Transverse colon (tissue), 4 donors: Measurements from ENCODE around the gene MCCD1.
"Not testable (repeated sequence)": the region's sequence is repeated elsewhere in the genome, so short reads cannot be mapped to it uniquely, and the experiment has no call there.

Experiments used
- POLR2A ChIP-seq: fragments of 450-650 bp; IDR thresholded peaks from one replicate; pipeline ENCODE4 v1.6.1; 2016; ENCODE audit warnings: antibody characterized with exemption, mild to moderate bottlenecking, moderate library complexity
- POLR2AphosphoS5 ChIP-seq, 3 donors: sonication (generic); formaldehyde crosslinking; IDR thresholded peaks; one replicate each; pipeline ENCODE4 v1.6.1; 2016; ENCODE audit warnings: antibody characterized with exemption in 3 of 3
- TF ChIP-seq, protein P1 (sequence below), 5 experiments: fragments of 200-600 bp in 3 of 5; fragments of 450-650 bp in 2 of 5; sonication (generic) in 3 of 5; IDR thresholded peaks; 1 replicate in 2 of 5; 2 replicates in 3 of 5; pipeline ENCODE4 v1.5.1; 2016 to 2017; ENCODE audit warnings: antibody characterized with exemption in 5 of 5, inconsistent platforms in 3 of 5, mild to moderate bottlenecking in 2 of 5, moderate library complexity in 1 of 5

DNA sequence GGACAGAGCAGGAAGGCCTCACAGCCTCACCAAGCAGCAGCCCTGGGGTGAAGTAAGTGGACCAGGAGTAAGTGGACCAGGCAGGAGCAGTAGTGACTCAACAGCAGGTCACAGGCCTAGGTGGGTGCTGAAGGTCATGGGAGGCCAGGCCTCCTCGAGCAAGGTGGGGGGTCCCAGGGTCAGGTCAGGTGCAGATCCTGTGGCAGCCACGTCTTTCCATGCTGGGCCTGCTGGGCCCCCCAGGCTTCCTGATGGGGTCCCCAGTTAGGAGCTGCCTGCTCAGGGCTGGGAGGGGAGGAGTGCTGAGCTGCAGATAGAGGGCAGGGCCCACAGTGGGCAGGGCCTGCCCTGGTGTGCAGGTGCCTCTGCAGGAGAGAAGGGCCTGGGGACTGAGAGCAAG is 19.7 kb upstream of the MCCD1 start:
- TF ChIP-seq, protein P1, sequence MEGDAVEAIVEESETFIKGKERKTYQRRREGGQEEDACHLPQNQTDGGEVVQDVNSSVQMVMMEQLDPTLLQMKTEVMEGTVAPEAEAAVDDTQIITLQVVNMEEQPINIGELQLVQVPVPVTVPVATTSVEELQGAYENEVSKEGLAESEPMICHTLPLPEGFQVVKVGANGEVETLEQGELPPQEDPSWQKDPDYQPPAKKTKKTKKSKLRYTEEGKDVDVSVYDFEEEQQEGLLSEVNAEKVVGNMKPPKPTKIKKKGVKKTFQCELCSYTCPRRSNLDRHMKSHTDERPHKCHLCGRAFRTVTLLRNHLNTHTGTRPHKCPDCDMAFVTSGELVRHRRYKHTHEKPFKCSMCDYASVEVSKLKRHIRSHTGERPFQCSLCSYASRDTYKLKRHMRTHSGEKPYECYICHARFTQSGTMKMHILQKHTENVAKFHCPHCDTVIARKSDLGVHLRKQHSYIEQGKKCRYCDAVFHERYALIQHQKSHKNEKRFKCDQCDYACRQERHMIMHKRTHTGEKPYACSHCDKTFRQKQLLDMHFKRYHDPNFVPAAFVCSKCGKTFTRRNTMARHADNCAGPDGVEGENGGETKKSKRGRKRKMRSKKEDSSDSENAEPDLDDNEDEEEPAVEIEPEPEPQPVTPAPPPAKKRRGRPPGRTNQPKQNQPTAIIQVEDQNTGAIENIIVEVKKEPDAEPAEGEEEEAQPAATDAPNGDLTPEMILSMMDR (IDR thresholded peaks at IDR 0.05), result not testable (repeated sequence)
- TF ChIP-seq POLR2A; POLR2AphosphoS5 (IDR thresholded peaks at IDR 0.05): not testable (repeated sequence)
